ENCODE results near the gene KCTD5. TPM values are rescaled to one million over a fixed set of nuclear protein-coding genes. Genes with fewer than 3 reads are reported as not detected.
A peak's percentile ranks its signal among the peaks of the same experiment; 100 is the strongest.
"Not testable (repeated sequence)": the region's sequence is repeated elsewhere in the genome, so short reads cannot be mapped to it uniquely, and the experiment has no call there.

Gene KCTD5
- total RNA-seq, 1 experiment from 2014 or later = 36.7 TPM

DNA sequence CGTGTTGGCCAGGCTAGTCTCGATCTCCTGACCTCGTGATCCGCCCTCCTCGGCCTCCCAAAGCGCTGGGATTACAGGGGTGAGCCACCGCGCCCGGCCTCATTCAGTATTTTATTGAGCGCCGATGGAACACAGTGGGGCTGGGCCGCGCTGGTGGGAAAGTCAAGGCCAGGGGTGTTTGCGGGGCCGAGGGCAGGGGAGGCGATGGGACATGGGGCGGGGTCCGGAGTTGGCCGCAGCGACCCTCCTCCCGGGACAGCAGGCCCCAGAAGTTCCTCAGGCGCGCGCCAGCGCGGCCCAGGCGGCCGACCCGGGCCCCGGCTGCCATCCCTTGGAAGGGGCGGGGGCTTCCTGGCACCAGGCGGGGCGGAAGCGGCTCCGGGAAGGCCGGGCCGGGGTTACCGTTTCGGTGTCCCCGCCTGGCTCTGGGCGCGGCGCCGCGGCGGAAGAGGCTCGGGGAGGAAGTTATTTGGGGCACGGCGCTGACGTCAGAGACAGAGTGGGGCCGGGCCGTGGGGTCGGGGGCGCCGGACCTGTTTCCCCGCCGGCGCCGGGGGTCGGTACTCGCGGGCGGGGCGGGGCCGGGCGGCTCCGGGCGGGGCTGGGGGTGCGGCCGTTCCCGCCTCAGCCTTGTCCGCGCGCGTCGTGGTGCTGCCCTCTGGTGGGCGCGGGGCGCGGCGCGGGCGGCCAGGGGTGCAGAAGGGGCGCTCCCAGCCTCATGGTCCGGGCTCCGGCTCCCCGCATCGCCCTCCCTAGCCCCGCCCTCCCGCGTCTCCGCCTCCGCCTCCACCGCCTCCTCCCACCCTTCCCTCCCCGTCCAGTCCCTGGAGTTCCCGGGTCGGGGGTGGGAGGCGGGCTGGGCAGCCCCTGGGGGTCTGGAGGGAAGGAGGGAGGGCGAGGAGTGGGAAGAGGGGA lies 38.7 kb downstream of the KCTD5 start:
- BruUV-seq (replicated peaks) = no TSS peak

GRCh38 chr16:2721634-2722173 lies 39.4 kb downstream of the KCTD5 start:
- H3K27me3 Mint-ChIP-seq (ENCODE audit: unreplicated experiment) = peaks cover 24% of the 10 kb centered on the region
- intact Hi-C loops (cut with micrococcal nuclease; ENCODE audit: unreplicated experiment); DNase-seq; BruUV-seq (replicated peaks); H3K9me3 Mint-ChIP-seq (ENCODE audit: low read depth, unreplicated experiment): not testable (repeated sequence)
- peak overlapping the region; percentile 69 for H3K4me3 Mint-ChIP-seq (ENCODE audit: low read depth, unreplicated experiment)
- CTCF ChIA-PET = interaction anchor here (0.7 kb wide), 2 partner anchors 51 to 187 kb away, joined by 3 to 4 read pairs; no protein-coding TSS in a partner anchor
- peaks cover 20% of the 10 kb centered on the region for H3K36me3 Mint-ChIP-seq (ENCODE audit: insufficient read depth, unreplicated experiment)
- H3K4me1 Mint-ChIP-seq (ENCODE audit: low read depth, unreplicated experiment) = peaks cover 17% of the 10 kb centered on the region
- peak overlapping the region; percentile 12 for H3K27ac Mint-ChIP-seq (ENCODE audit: unreplicated experiment)

More for the DNA sequence above, 38.7 kb downstream of the KCTD5 start:
- H3K4me1 Mint-ChIP-seq (ENCODE audit: low read depth, unreplicated experiment) = peaks cover 17% of the 10 kb centered on the region
- peak; percentile 94 for DNase-seq
- TF ChIP-seq, protein P1, sequence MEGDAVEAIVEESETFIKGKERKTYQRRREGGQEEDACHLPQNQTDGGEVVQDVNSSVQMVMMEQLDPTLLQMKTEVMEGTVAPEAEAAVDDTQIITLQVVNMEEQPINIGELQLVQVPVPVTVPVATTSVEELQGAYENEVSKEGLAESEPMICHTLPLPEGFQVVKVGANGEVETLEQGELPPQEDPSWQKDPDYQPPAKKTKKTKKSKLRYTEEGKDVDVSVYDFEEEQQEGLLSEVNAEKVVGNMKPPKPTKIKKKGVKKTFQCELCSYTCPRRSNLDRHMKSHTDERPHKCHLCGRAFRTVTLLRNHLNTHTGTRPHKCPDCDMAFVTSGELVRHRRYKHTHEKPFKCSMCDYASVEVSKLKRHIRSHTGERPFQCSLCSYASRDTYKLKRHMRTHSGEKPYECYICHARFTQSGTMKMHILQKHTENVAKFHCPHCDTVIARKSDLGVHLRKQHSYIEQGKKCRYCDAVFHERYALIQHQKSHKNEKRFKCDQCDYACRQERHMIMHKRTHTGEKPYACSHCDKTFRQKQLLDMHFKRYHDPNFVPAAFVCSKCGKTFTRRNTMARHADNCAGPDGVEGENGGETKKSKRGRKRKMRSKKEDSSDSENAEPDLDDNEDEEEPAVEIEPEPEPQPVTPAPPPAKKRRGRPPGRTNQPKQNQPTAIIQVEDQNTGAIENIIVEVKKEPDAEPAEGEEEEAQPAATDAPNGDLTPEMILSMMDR (IDR thresholded peaks at IDR 0.05; ENCODE audit: unreplicated experiment) = peak; percentile 82
- CTCF ChIA-PET = interaction anchor here (0.7 kb wide), 1 partner anchor 188 kb away, joined by 3 read pairs; no protein-coding TSS in a partner anchor
- H3K27ac Mint-ChIP-seq (ENCODE audit: unreplicated experiment) = peak overlapping the region; percentile 61
- peaks cover 21% of the 10 kb centered on the region for H3K36me3 Mint-ChIP-seq (ENCODE audit: insufficient read depth, unreplicated experiment)
- peak overlapping the region; percentile 69 for H3K4me3 Mint-ChIP-seq (ENCODE audit: low read depth, unreplicated experiment)
- H3K27me3 Mint-ChIP-seq (ENCODE audit: unreplicated experiment) = peaks cover 32% of the 10 kb centered on the region
- H3K9me3 Mint-ChIP-seq (ENCODE audit: low read depth, unreplicated experiment) = no peaks in the 10 kb centered on the region
- intact Hi-C loops (cut with micrococcal nuclease; ENCODE audit: unreplicated experiment) = no loop called here

GRCh38 chr16:2724088-2724676 lies 41.9 kb downstream of the KCTD5 start:
- no peaks in the 10 kb centered on the region for H3K9me3 Mint-ChIP-seq (ENCODE audit: low read depth, unreplicated experiment)
- peaks cover 18% of the 10 kb centered on the region for H3K36me3 Mint-ChIP-seq (ENCODE audit: insufficient read depth, unreplicated experiment)
- TF ChIP-seq, protein P1 (IDR thresholded peaks at IDR 0.05; ENCODE audit: unreplicated experiment) = no peak
- no peak overlapping the region for H3K27ac Mint-ChIP-seq (ENCODE audit: unreplicated experiment)
- H3K4me1 Mint-ChIP-seq (ENCODE audit: low read depth, unreplicated experiment) = peaks cover 17% of the 10 kb centered on the region
- DNase-seq = no peak
- H3K27me3 Mint-ChIP-seq (ENCODE audit: unreplicated experiment) = peaks cover 20% of the 10 kb centered on the region
- no peak overlapping the region for H3K4me3 Mint-ChIP-seq (ENCODE audit: low read depth, unreplicated experiment)
- CTCF ChIA-PET = interaction anchor here (0.6 kb wide), 1 partner anchor 150 kb away, joined by 8 read pairs; no protein-coding TSS in a partner anchor
- intact Hi-C loops (cut with micrococcal nuclease; ENCODE audit: unreplicated experiment) = no loop called here
- BruUV-seq (replicated peaks) = no TSS peak

- TF ChIP-seq, protein P1 (IDR thresholded peaks at IDR 0.05; ENCODE audit: unreplicated experiment) = no peak
- CTCF ChIA-PET = interaction anchor here (0.6 kb wide), 1 partner anchor 150 kb away, joined by 8 read pairs; no protein-coding TSS in a partner anchor
- Mint-ChIP-seq H3K27ac (ENCODE audit: unreplicated experiment) (no peak overlapping the region), H3K4me1 (ENCODE audit: low read depth, unreplicated experiment) (peaks cover 12% of the 10 kb centered on the region), H3K4me3 (ENCODE audit: low read depth, unreplicated experiment) (no peak overlapping the region), H3K36me3 (ENCODE audit: insufficient read depth, unreplicated experiment) (peaks cover 12% of the 10 kb centered on the region), H3K27me3 (ENCODE audit: unreplicated experiment) (peaks cover 20% of the 10 kb centered on the region), H3K9me3 (ENCODE audit: low read depth, unreplicated experiment) (no peaks in the 10 kb centered on the region)
- intact Hi-C loops (cut with micrococcal nuclease; ENCODE audit: unreplicated experiment) = no loop called here
- no TSS peak for BruUV-seq (replicated peaks)
- no peak for DNase-seq
Measured at GRCh38 chr16:2724816-2725348, 42.6 kb downstream of the KCTD5 start.

Data from Calu3 (cell line).